Natural killer cell (primary cell): Measurements from ENCODE around the gene BCAS2. TPM values are rescaled to one million over a fixed set of nuclear protein-coding genes. Genes with fewer than 3 reads are reported as not detected.

Experiments used
- ATAC-seq, 3 donors: fragments of 150-1000 bp in 2 of 3; fragments of 200-7000 bp in 1 of 3; cut with Tn5 transposase; 1 replicate in 1 of 3; 2 replicates in 2 of 3; pipeline ENCODE4 v1.10.0; 2021; ENCODE audit warnings: mild to moderate bottlenecking in 2 of 3, moderate library complexity in 2 of 3
- DNase-seq, 2 donors: peaks; one replicate each; pipeline versions ENCODE4 v3.0.0 to v3.0.0-alpha.2; 2013 to 2021; ENCODE audit warnings: mixed read lengths in 1 of 2
- H3K27ac ChIP-seq: one replicate; pipeline ENCODE4 v1.5.1; 2013; ENCODE audit warnings: mild to moderate bottlenecking, low read length
- H3K27me3 ChIP-seq: one replicate; pipeline ENCODE4 v1.6.1; 2013; ENCODE audit warnings: low read length; ENCODE audit not compliant: control insufficient read depth, insufficient read depth
- H3K36me3 ChIP-seq: one replicate; pipeline ENCODE4 v1.6.1; 2013; ENCODE audit warnings: low read length; ENCODE audit not compliant: control insufficient read depth, insufficient read depth
- H3K4me1 ChIP-seq: one replicate; pipeline ENCODE4 v1.6.1; 2013; ENCODE audit warnings: low read length; ENCODE audit not compliant: control insufficient read depth, insufficient read depth
- H3K4me3 ChIP-seq: one replicate; pipeline ENCODE4 v1.5.1; 2013; ENCODE audit warnings: low read length
- H3K9me3 ChIP-seq: one replicate; pipeline ENCODE4 v1.6.1; 2013; ENCODE audit warnings: low read length; ENCODE audit not compliant: control insufficient read depth, insufficient read depth
- H3K27ac Mint-ChIP-seq, 2 donors: one replicate each; pipeline ENCODE4 v1.8.0; 2022; ENCODE audit warnings: mild to moderate bottlenecking in 2 of 2, mixed read lengths in 2 of 2, moderate library complexity in 1 of 2
- H3K27me3 Mint-ChIP-seq, 2 donors: one replicate each; pipeline ENCODE4 v1.8.0; 2022; ENCODE audit warnings: low read depth in 2 of 2, mixed read lengths in 2 of 2
- H3K36me3 Mint-ChIP-seq: one replicate; pipeline ENCODE4 v1.8.0; 2022; ENCODE audit warnings: mixed read lengths
- H3K4me1 Mint-ChIP-seq, 2 donors: one replicate each; pipeline ENCODE4 v1.8.0; 2022; ENCODE audit warnings: mixed read lengths in 2 of 2
- H3K4me3 Mint-ChIP-seq: one replicate; pipeline ENCODE4 v1.8.0; 2022; ENCODE audit warnings: mild to moderate bottlenecking, moderate library complexity, mixed read lengths
- H3K9me3 Mint-ChIP-seq, 2 donors: one replicate each; pipeline ENCODE4 v1.8.0; 2022; ENCODE audit warnings: mixed read lengths in 2 of 2
- CTCF ChIP-seq: fragments of 200-600 bp; IDR thresholded peaks from one replicate; pipeline ENCODE4 v1.8.0; 2022; ENCODE audit warnings: antibody characterized with exemption
- WGBS: methylation state at CpG from one replicate; pipeline ENCODE4 v1.1.7; 2013; ENCODE audit warnings: missing lambda C conversion rate; ENCODE audit not compliant: insufficient coverage; 5-methylcytosine and 5-hydroxymethylcytosine counted together
- intact Hi-C: fragments of 100-400 bp; cut with micrococcal nuclease; formaldehyde crosslinking; loops from one replicate; pipeline ENCODE4 v1.14.2; 2022
- total RNA-seq, 4 donors: library from RNA; stranded (reverse); fragments of 120-200 nt in 1 of 4; gene quantifications; one replicate each; pipeline versions ENCODE4 v1.2.3 to v1.2.4, GENCODE V29; 2013 to 2022

Gene BCAS2
- total RNA-seq, 3 donors from 2014 or later (not counting 1 experiment from before 2014, with no cell fraction given) = 45.5 to 76.7 (median 62.0) TPM

- WGBS = 93% methylated on average over 1 of the region's 2 CpGs
Observed at GRCh38 chr1:114545796-114546195, 35.6 kb downstream of the BCAS2 start.

GRCh38 chr1:114545315-114545714 lies 36.1 kb downstream of the BCAS2 start:
- H3K27ac Mint-ChIP-seq = no peak overlapping the region
- no peaks in the 10 kb centered on the region for H3K4me1 Mint-ChIP-seq
- Histone ChIP-seq H3K27me3 (no peaks in the 10 kb centered on the region), H3K4me3 (no peak overlapping the region), H3K9me3 (no peaks in the 10 kb centered on the region), H3K27ac (no peak overlapping the region), H3K36me3 (no peaks in the 10 kb centered on the region), H3K4me1 (no peaks in the 10 kb centered on the region)
- peaks cover 6 to 7% of the 10 kb centered on the region in 2 donors for H3K27me3 Mint-ChIP-seq
- ATAC-seq (no peak), DNase-seq (no peak)
- no peaks in the 10 kb centered on the region for H3K9me3 Mint-ChIP-seq
- WGBS = 100% methylated on average over 1 of the region's 1 CpG
- intact Hi-C loops = no loop called here
- no peak overlapping the region for H3K4me3 Mint-ChIP-seq
- no peaks in the 10 kb centered on the region for H3K36me3 Mint-ChIP-seq
- TF ChIP-seq CTCF = no peak

More at GRCh38 chr1:114545796-114546195, 35.6 kb downstream of the BCAS2 start:
- Mint-ChIP-seq H3K4me1 (no peaks in the 10 kb centered on the region), H3K9me3 (no peaks in the 10 kb centered on the region), H3K4me3 (no peak overlapping the region), H3K27me3 (peaks cover 6 to 7% of the 10 kb centered on the region in 2 donors), H3K36me3 (no peaks in the 10 kb centered on the region), H3K27ac (no peak overlapping the region)
- intact Hi-C loops = no loop called here
- H3K4me1 ChIP-seq = no peaks in the 10 kb centered on the region
- no peak for TF ChIP-seq CTCF
- no peaks in the 10 kb centered on the region for H3K36me3 ChIP-seq
- DNase-seq (no peak), ATAC-seq (no peak)
- no peaks in the 10 kb centered on the region for H3K9me3 ChIP-seq
- H3K27ac ChIP-seq = no peak overlapping the region
- H3K27me3 ChIP-seq = no peaks in the 10 kb centered on the region
- H3K4me3 ChIP-seq = no peak overlapping the region

- no peak for TF ChIP-seq CTCF
- intact Hi-C loops = no loop called here
- H3K36me3 ChIP-seq = no peaks in the 10 kb centered on the region
Observed at GRCh38 chr1:114540821-114541220, 40.6 kb downstream of the BCAS2 start.

GRCh38 chr1:114540272-114540671 lies 41.1 kb downstream of the BCAS2 start:
- Histone ChIP-seq H3K27ac (no peak overlapping the region), H3K4me3 (no peak overlapping the region), H3K36me3 (no peaks in the 10 kb centered on the region), H3K4me1 (no peaks in the 10 kb centered on the region), H3K9me3 (no peaks in the 10 kb centered on the region), H3K27me3 (no peaks in the 10 kb centered on the region)
- ATAC-seq = no peak
- Mint-ChIP-seq H3K4me3 (no peak overlapping the region), H3K4me1 (no peaks in the 10 kb centered on the region), H3K27ac (no peak overlapping the region), H3K27me3 (peaks cover 6 to 7% of the 10 kb centered on the region in 2 donors), H3K9me3 (no peaks in the 10 kb centered on the region), H3K36me3 (no peaks in the 10 kb centered on the region)
- TF ChIP-seq CTCF = no peak
- 53% methylated on average over 2 of the region's 3 CpGs for WGBS
- intact Hi-C loops = no loop called here
- no peak for DNase-seq

More at GRCh38 chr1:114540821-114541220, 40.6 kb downstream of the BCAS2 start:
- ATAC-seq (no peak), DNase-seq (no peak)
- Mint-ChIP-seq H3K4me1 (no peaks in the 10 kb centered on the region), H3K27ac (no peak overlapping the region), H3K4me3 (no peak overlapping the region), H3K27me3 (peaks cover 6 to 7% of the 10 kb centered on the region in 2 donors), H3K9me3 (no peaks in the 10 kb centered on the region), H3K36me3 (no peaks in the 10 kb centered on the region)
- Histone ChIP-seq H3K4me3 (no peak overlapping the region), H3K27me3 (no peaks in the 10 kb centered on the region), H3K27ac (no peak overlapping the region), H3K9me3 (no peaks in the 10 kb centered on the region), H3K4me1 (no peaks in the 10 kb centered on the region)
- 73% methylated on average over 5 of the region's 6 CpGs for WGBS
